Skeletal muscle satellite cell (primary cell): Measurements from ENCODE around the gene MTR.

ENCODE experiments used
- H3K27me3 ChIP-seq: 2 replicates; pipeline ENCODE4 v1.7.0; 2013; ENCODE audit warnings: low read length; ENCODE audit not compliant: control insufficient read depth, insufficient read depth
- H3K36me3 ChIP-seq: 2 replicates; pipeline ENCODE4 v1.7.0; 2013; ENCODE audit warnings: mild to moderate bottlenecking, control low read depth, low read length; ENCODE audit not compliant: insufficient read depth
- H3K4me1 ChIP-seq: 2 replicates; pipeline ENCODE4 v1.7.0; 2013; ENCODE audit warnings: low read length; ENCODE audit not compliant: control insufficient read depth, insufficient read depth
- H3K4me2 ChIP-seq: 2 replicates; pipeline ENCODE4 v1.7.0; 2013; ENCODE audit warnings: mild to moderate bottlenecking, low read length
- H3K4me3 ChIP-seq: 2 replicates; pipeline ENCODE4 v1.7.0; 2013; ENCODE audit warnings: low read length
- H3K9ac ChIP-seq: 2 replicates; pipeline ENCODE4 v1.7.0; 2013; ENCODE audit warnings: mild to moderate bottlenecking, low read depth, low read length, moderate library complexity
- H3K9me3 ChIP-seq: replicated peaks from 2 replicates; pipeline ENCODE4 v1.7.0; 2013; ENCODE audit warnings: mild to moderate bottlenecking, control low read depth, low read length

MTR gene

DNA sequence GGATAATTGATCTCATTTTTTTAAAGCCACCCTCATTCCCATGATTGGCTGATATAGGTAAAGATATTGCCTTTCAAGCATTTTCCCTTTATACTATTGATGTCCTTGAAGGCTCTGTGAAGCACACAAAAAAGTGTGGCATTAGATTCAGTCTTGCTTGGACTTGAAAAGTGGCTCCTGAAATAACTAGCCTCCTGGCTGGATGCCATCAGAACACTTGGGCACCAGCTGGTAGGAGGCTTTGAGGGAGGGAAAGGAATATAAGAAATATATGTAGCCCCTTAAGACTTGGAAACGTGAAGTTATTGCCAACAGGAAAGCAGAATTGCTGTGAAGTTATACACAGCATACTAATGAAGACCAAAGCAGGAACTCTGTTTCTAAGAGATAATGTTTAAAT lies 14.1 kb downstream of the MTR start:
- no peaks in the 10 kb centered on the region for H3K9me3 ChIP-seq
- H3K4me2 ChIP-seq, result no peak overlapping the region
- no peaks in the 10 kb centered on the region for H3K4me1 ChIP-seq
- H3K36me3 ChIP-seq, result peaks cover 46% of the 10 kb centered on the region
- H3K27me3 ChIP-seq, result no peaks in the 10 kb centered on the region
- no peak overlapping the region for H3K9ac ChIP-seq
- H3K4me3 ChIP-seq, result no peak overlapping the region

- Histone ChIP-seq H3K36me3 (peaks cover 54% of the 10 kb centered on the region), H3K4me2 (no peak overlapping the region), H3K4me1 (no peaks in the 10 kb centered on the region), H3K9ac (no peak overlapping the region), H3K4me3 (no peak overlapping the region), H3K9me3 (no peaks in the 10 kb centered on the region), H3K27me3 (no peaks in the 10 kb centered on the region)
Observed at GRCh38 chr1:236810018-236810417, 14.9 kb downstream of the MTR start.

DNA sequence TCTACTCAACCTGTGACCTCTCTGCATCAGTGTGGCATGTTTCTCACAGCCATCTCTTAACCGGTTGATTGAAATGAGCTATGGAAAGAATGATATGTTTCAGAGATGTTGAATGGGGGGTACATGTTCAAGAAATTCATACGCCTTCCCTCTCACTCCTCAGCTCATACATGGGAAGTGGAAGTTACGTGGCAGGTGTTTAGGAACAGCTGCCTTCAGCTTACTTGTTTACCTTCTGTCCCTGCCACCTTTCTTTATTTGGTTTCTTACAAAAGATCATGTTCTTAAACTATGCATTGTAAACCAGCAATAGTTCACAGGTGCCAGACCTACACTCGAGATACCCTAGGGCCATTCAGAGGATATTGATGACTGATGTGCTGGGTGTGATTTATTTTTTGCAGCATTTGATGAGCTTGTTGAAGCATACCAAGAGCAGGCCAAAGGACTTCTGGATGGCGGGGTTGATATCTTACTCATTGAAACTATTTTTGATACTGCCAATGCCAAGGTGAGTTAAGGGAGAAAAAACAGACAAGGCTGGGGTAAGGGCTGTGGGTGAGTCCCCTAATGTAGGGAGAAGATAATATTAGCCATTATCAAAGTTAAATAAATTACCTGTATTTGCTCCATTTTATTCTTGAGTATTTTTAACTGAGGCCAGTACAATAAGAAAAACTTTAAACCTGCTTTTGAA lies 17.4 kb downstream of the MTR start:
- Histone ChIP-seq H3K36me3 (peaks cover 66% of the 10 kb centered on the region), H3K27me3 (no peaks in the 10 kb centered on the region), H3K9ac (no peak overlapping the region), H3K4me3 (no peak overlapping the region), H3K9me3 (no peaks in the 10 kb centered on the region), H3K4me2 (no peak overlapping the region), H3K4me1 (no peaks in the 10 kb centered on the region)

DNA sequence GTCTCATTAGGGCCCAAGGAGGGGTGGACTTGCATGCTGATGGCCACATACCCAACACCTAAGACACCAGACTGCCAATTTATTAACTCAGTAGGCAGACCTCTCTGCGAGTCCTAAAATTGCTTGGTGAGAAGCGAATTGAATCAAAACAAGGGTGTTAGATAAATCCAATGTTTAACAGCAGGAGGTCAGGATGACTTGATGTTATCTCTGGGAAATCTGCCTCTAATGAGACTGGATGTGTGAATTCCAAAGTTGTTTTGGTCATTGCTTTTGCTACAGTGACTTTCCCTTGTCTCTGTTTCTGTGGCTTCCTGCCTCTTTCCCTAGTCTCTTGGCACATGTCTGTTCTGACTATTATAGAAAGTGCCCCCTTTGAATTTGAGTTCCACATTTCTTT lies 20.8 kb downstream of the MTR start:
- H3K36me3 ChIP-seq, result peaks cover 66% of the 10 kb centered on the region
- H3K4me1 ChIP-seq, result no peaks in the 10 kb centered on the region
- no peaks in the 10 kb centered on the region for H3K27me3 ChIP-seq
- H3K4me3 ChIP-seq, result no peak overlapping the region
- H3K9ac ChIP-seq, result no peak overlapping the region
- no peaks in the 10 kb centered on the region for H3K9me3 ChIP-seq
- no peak overlapping the region for H3K4me2 ChIP-seq

GRCh38 chr1:236819856-236820255 lies 24.8 kb downstream of the MTR start:
- Histone ChIP-seq H3K36me3 (peaks cover 41% of the 10 kb centered on the region), H3K4me3 (no peak overlapping the region), H3K9me3 (no peaks in the 10 kb centered on the region), H3K4me2 (no peak overlapping the region), H3K4me1 (no peaks in the 10 kb centered on the region), H3K9ac (no peak overlapping the region), H3K27me3 (no peaks in the 10 kb centered on the region)

- H3K4me1 ChIP-seq, result no peaks in the 10 kb centered on the region
- peaks cover 38% of the 10 kb centered on the region for H3K36me3 ChIP-seq
- H3K9ac ChIP-seq, result no peak overlapping the region
- H3K4me2 ChIP-seq, result no peak overlapping the region
- no peaks in the 10 kb centered on the region for H3K27me3 ChIP-seq
- no peak overlapping the region for H3K4me3 ChIP-seq
- H3K9me3 ChIP-seq, result no peaks in the 10 kb centered on the region
Observed at GRCh38 chr1:236821091-236821627, 26.1 kb downstream of the MTR start.

- no peak overlapping the region for H3K4me3 ChIP-seq
- H3K4me2 ChIP-seq, result no peak overlapping the region
- H3K9me3 ChIP-seq, result no peaks in the 10 kb centered on the region
- no peaks in the 10 kb centered on the region for H3K27me3 ChIP-seq
- H3K4me1 ChIP-seq, result no peaks in the 10 kb centered on the region
- peaks cover 37% of the 10 kb centered on the region for H3K36me3 ChIP-seq
- H3K9ac ChIP-seq, result no peak overlapping the region
Observed at GRCh38 chr1:236823559-236823958, 28.5 kb downstream of the MTR start.

DNA sequence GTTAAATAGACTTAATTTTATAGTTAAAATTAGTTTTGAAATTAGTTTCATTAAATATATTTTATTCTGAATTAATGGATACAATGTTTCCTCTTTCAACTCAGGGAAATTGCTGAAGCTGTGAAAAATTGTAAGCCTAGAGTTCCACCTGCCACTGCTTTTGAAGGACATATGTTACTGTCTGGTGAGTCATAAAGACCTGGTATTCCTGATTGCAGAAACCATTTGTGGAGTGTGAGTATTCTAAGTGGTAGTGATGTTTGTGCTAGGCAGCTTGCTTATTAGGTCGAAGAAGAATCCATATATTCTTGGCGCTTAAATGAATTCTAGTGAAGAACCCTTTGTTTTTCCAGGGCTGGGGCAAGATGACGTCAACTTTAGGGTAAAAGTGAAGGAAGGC lies 34.0 kb downstream of the MTR start:
- Histone ChIP-seq H3K4me2 (no peak overlapping the region), H3K27me3 (no peaks in the 10 kb centered on the region), H3K36me3 (peaks cover 60% of the 10 kb centered on the region), H3K9ac (no peak overlapping the region), H3K4me3 (no peak overlapping the region), H3K4me1 (no peaks in the 10 kb centered on the region), H3K9me3 (no peaks in the 10 kb centered on the region)

DNA sequence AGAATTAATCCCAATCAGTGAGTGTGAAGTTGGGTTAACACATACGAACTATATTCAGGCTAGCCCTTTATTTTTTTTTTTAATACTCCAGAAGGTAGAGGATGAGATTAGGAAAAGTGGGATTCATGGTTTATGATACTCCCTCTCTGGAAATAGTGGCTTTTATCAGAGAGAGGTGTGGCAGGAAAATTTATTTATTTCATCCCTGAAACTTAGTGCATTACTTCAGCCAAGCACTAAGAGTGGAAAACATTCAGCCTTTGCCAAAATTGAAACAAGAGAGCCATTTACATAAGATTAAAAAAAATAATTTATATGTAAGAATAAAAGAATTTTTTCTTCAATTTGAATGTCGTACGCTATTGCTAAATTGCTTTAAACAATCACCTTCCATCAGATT lies 35.0 kb downstream of the MTR start:
- H3K4me2 ChIP-seq, result no peak overlapping the region
- H3K36me3 ChIP-seq, result peaks cover 60% of the 10 kb centered on the region

GRCh38 chr1:236830560-236830959 lies 35.5 kb downstream of the MTR start:
- Histone ChIP-seq H3K9ac (no peak overlapping the region), H3K4me3 (no peak overlapping the region), H3K9me3 (no peaks in the 10 kb centered on the region), H3K4me2 (no peak overlapping the region), H3K4me1 (no peaks in the 10 kb centered on the region), H3K36me3 (peaks cover 60% of the 10 kb centered on the region), H3K27me3 (no peaks in the 10 kb centered on the region)

More for the DNA sequence above, 35.0 kb downstream of the MTR start:
- no peak overlapping the region for H3K9ac ChIP-seq
- H3K4me3 ChIP-seq, result no peak overlapping the region
- no peaks in the 10 kb centered on the region for H3K4me1 ChIP-seq
- H3K27me3 ChIP-seq, result no peaks in the 10 kb centered on the region
- no peaks in the 10 kb centered on the region for H3K9me3 ChIP-seq

GRCh38 chr1:236833575-236833974 lies 38.5 kb downstream of the MTR start:
- H3K4me2 ChIP-seq, result no peak overlapping the region
- H3K4me1 ChIP-seq, result no peaks in the 10 kb centered on the region
- no peak overlapping the region for H3K9ac ChIP-seq
- H3K4me3 ChIP-seq, result no peak overlapping the region
- no peaks in the 10 kb centered on the region for H3K27me3 ChIP-seq
- no peaks in the 10 kb centered on the region for H3K9me3 ChIP-seq
- H3K36me3 ChIP-seq, result peaks cover 64% of the 10 kb centered on the region

DNA sequence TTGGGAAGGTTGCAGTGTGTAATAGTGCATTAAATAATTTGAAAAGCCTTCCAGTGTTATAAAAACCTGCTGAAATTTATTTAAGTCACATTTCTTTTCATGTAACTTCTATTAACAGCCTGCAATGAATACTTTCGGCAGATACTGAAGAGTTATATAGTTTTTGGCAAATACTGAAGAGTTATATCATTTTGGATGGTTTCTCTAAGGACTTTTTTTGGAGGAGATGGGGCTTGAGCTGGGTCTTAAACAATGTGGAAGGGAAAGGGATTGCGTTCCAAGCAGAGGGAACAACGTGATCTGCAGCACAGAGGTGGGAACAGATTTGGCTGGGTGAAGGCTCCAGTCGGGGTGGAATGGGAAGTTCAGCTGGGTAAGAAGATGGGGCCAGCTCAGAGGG lies 39.8 kb downstream of the MTR start:
- peaks cover 62% of the 10 kb centered on the region for H3K36me3 ChIP-seq
- H3K9ac ChIP-seq, result no peak overlapping the region
- no peaks in the 10 kb centered on the region for H3K4me1 ChIP-seq
- H3K27me3 ChIP-seq, result no peaks in the 10 kb centered on the region
- H3K4me2 ChIP-seq, result no peak overlapping the region
- H3K4me3 ChIP-seq, result no peak overlapping the region
- H3K9me3 ChIP-seq, result no peaks in the 10 kb centered on the region
